ENCODE data around the gene TRIM25. TPM values are rescaled to one million over a fixed set of nuclear protein-coding genes. Genes with fewer than 3 reads are reported as not detected.

Gene TRIM25
- polyA plus RNA-seq, 1 of the 3 experiments (the other 2 are of a cell fraction) = 17.1 TPM

DNA sequence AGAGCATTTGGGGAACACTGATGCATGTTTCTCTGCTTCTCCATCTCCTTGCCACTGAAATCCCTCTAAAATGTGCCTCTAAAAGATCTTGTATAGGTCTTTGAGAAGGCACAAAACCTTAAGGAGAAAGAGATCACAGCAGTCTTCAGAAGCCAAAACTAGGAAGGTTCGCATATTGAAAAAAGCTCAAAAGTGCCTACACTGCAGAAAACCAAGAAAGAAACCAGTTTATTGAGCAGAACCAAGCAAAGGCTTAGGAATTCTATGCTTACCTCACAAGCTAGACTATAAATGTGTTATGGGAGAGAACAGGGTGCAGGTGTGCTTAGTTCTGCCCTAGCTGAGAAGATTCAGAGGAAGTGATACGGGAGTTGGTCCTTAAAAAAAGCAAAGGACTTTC lies 63.3 kb downstream of the TRIM25 start (continued):
- no peak for TF ChIP-seq CHD2 (IDR thresholded peaks at IDR 0.05; ENCODE audit: low read length, partially characterized antibody)
- TF ChIP-seq SMC3 (IDR thresholded peaks at IDR 0.05; ENCODE audit: low read depth, low read length) = no peak
- TF ChIP-seq, protein P1, sequence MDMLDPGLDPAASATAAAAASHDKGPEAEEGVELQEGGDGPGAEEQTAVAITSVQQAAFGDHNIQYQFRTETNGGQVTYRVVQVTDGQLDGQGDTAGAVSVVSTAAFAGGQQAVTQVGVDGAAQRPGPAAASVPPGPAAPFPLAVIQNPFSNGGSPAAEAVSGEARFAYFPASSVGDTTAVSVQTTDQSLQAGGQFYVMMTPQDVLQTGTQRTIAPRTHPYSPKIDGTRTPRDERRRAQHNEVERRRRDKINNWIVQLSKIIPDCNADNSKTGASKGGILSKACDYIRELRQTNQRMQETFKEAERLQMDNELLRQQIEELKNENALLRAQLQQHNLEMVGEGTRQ (IDR thresholded peaks at IDR 0.05; ENCODE audit: borderline replicate concordance, low read depth, low read length) = no peak
- TF ChIP-seq FOSL2 (IDR thresholded peaks at IDR 0.05; ENCODE audit: borderline replicate concordance, low read depth) = no peak

DNA sequence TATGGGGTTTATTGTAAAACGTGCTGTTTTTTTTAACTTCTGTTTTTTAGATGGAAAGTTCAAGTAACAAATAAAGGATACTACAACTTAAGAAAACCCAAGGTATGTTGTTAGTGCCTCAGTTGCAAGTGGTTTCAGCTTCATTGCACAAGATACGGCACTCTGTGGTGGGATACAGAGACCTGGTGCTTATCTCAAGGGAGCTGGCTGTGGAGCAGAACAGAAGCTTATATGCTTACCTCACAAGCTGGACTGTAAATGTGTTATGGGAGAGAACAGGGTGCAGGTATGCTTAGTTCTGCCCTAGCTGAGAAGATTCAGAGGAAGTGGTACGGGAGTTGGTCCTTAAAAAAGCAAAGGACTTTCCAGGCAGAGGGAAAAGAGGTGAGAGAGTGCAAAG lies 64.7 kb downstream of the TRIM25 start:
- ChIA-PET CTCF (interaction anchor here (0.6 to 6.1 kb wide), 4 partner anchors 14 to 1788 kb away, joined by 3 to 28 read pairs (median 4); no protein-coding TSS in a partner anchor), POLR2A (no interaction called here)
- H3K27ac ChIP-seq (ENCODE audit: low read depth in 2 of 2, low read length in 1 of 2) = no peak overlapping the region

More for the DNA sequence above, 64.7 kb downstream of the TRIM25 start:
- Histone ChIP-seq H3K4me3 (ENCODE audit: low read depth in 2 of 2, low read length in 1 of 2) (no peak overlapping the region), H3K4me2 (no peak overlapping the region), H3K9me2 (no peaks in the 10 kb centered on the region; the same call in 1 of the 2 replicates), H3K27me3 (ENCODE audit: insufficient read depth) (no peaks in the 10 kb centered on the region), H3K4me1 (ENCODE audit: control insufficient read depth in 1 of 2, insufficient read depth in 2 of 2, low read depth in 1 of 2, low read length in 1 of 2) (no peaks in the 10 kb centered on the region), H4K20me1 (ENCODE audit: insufficient read depth) (no peaks in the 10 kb centered on the region), H3K36me3 (replicated peaks in 1 of 2; ENCODE audit: control insufficient read depth in 1 of 2, insufficient read depth in 2 of 2, low read length in 1 of 2) (peaks cover 34 to 48% of the 10 kb centered on the region in 2 experiments), H3K9ac (no peak overlapping the region), H3K79me2 (ENCODE audit: insufficient read depth) (no peaks in the 10 kb centered on the region), H3K9me3 (no peaks in the 10 kb centered on the region), H2AFZ (ENCODE audit: low read depth) (no peak overlapping the region), H3F3A (replicated peaks; ENCODE audit: insufficient read depth) (no peaks in the 10 kb centered on the region)
- 63% methylated on average over 3 of the region's 3 CpGs for WGBS (ENCODE audit: low lambda C conversion rate)
- TF ChIP-seq RCOR1 (IDR thresholded peaks at IDR 0.05; ENCODE audit: low read length) (no peak), YY1 (IDR thresholded peaks at IDR 0.05; ENCODE audit: low read depth) (no peak), FOSL2 (IDR thresholded peaks at IDR 0.05; ENCODE audit: borderline replicate concordance, low read depth) (no peak), EP300 (IDR thresholded peaks at IDR 0.05; ENCODE audit: borderline replicate concordance in 1 of 2, low read depth in 1 of 2, low read length in 1 of 2) (no peak), GABPA (IDR thresholded peaks at IDR 0.05; ENCODE audit: low read depth) (no peak), FOXJ3 (CRISPR knock-in tag; IDR thresholded peaks at IDR 0.05) (no peak), MEF2A (IDR thresholded peaks at IDR 0.05; ENCODE audit: borderline replicate concordance, low read depth) (no peak), RXRA (IDR thresholded peaks at IDR 0.05; ENCODE audit: borderline replicate concordance, low read depth) (no peak), SIN3A (IDR thresholded peaks at IDR 0.05; ENCODE audit: borderline replicate concordance, low read depth, low read length) (no peak), TEAD4 (IDR thresholded peaks at IDR 0.05; ENCODE audit: borderline replicate concordance, insufficient read depth) (no peak), GATA2 (CRISPR knock-in tag; IDR thresholded peaks at IDR 0.05) (no peak), JUND (IDR thresholded peaks at IDR 0.05) (no peak)
- TF ChIP-seq, protein P2, sequence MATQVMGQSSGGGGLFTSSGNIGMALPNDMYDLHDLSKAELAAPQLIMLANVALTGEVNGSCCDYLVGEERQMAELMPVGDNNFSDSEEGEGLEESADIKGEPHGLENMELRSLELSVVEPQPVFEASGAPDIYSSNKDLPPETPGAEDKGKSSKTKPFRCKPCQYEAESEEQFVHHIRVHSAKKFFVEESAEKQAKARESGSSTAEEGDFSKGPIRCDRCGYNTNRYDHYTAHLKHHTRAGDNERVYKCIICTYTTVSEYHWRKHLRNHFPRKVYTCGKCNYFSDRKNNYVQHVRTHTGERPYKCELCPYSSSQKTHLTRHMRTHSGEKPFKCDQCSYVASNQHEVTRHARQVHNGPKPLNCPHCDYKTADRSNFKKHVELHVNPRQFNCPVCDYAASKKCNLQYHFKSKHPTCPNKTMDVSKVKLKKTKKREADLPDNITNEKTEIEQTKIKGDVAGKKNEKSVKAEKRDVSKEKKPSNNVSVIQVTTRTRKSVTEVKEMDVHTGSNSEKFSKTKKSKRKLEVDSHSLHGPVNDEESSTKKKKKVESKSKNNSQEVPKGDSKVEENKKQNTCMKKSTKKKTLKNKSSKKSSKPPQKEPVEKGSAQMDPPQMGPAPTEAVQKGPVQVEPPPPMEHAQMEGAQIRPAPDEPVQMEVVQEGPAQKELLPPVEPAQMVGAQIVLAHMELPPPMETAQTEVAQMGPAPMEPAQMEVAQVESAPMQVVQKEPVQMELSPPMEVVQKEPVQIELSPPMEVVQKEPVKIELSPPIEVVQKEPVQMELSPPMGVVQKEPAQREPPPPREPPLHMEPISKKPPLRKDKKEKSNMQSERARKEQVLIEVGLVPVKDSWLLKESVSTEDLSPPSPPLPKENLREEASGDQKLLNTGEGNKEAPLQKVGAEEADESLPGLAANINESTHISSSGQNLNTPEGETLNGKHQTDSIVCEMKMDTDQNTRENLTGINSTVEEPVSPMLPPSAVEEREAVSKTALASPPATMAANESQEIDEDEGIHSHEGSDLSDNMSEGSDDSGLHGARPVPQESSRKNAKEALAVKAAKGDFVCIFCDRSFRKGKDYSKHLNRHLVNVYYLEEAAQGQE (IDR thresholded peaks at IDR 0.05; ENCODE audit: low read depth, low read length) = no peak
- TF ChIP-seq, protein P3, sequence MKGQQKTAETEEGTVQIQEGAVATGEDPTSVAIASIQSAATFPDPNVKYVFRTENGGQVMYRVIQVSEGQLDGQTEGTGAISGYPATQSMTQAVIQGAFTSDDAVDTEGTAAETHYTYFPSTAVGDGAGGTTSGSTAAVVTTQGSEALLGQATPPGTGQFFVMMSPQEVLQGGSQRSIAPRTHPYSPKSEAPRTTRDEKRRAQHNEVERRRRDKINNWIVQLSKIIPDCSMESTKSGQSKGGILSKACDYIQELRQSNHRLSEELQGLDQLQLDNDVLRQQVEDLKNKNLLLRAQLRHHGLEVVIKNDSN (IDR thresholded peaks at IDR 0.05; ENCODE audit: borderline replicate concordance, low read depth) = no peak
- TF ChIP-seq, protein P4, sequence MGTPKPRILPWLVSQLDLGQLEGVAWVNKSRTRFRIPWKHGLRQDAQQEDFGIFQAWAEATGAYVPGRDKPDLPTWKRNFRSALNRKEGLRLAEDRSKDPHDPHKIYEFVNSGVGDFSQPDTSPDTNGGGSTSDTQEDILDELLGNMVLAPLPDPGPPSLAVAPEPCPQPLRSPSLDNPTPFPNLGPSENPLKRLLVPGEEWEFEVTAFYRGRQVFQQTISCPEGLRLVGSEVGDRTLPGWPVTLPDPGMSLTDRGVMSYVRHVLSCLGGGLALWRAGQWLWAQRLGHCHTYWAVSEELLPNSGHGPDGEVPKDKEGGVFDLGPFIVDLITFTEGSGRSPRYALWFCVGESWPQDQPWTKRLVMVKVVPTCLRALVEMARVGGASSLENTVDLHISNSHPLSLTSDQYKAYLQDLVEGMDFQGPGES (IDR thresholded peaks at IDR 0.05; ENCODE audit: low read depth, low read length) = no peak
- no peak for DNase-seq
